Pancreas (tissue), 10 donors: Measurements from ENCODE around the gene PLEKHM3. TPM values are rescaled to one million over a fixed set of nuclear protein-coding genes. Genes with fewer than 3 reads are reported as not detected.
A peak's percentile ranks its signal among the peaks of the same experiment; 100 is the strongest.

Experiments used
- ATAC-seq, 4 donors: fragments of 200-7000 bp; cut with Tn5 transposase; one replicate each; pipeline versions ENCODE4 v1.8.0 to v1.9.1; 2020; ENCODE audit warnings: mild to moderate bottlenecking in 4 of 4, moderate library complexity in 4 of 4
- DNase-seq, 6 donors: peaks; one replicate each; pipeline ENCODE4 v3.0.0-alpha.2; 2020
- FAIRE-seq: peaks from 2 replicates; lab custom pipeline; 2012; peaks lifted over from hg19 to GRCh38; lab: Jason Lieb, UNC
- H3K27ac ChIP-seq, 4 donors: fragments of 200-600 bp; sonication (generic); 1 replicate in 3 of 4; 2 replicates in 1 of 4; pipeline versions ENCODE4 v1.5.0 to v1.8.0; 2020
- H3K27me3 ChIP-seq, 4 donors: fragments of 200-600 bp; one replicate each; pipeline ENCODE4 v1.8.0; 2021
- H3K36me3 ChIP-seq, 3 donors: fragments of 200-600 bp; sonication (generic) in 1 of 3; one replicate each; pipeline versions ENCODE4 v1.5.0 to v1.8.0; 2020 to 2021
- H3K4me1 ChIP-seq, 3 donors: fragments of 200-600 bp; one replicate each; pipeline ENCODE4 v1.8.0; 2021
- H3K4me3 ChIP-seq, 4 donors: fragments of 200-600 bp; sonication (generic) in 2 of 4; one replicate each; pipeline versions ENCODE4 v1.5.0 to v1.8.0; 2020 to 2021
- H3K9me3 ChIP-seq, 4 donors: fragments of 200-600 bp; one replicate each; pipeline ENCODE4 v1.8.0; 2021
- CTCF ChIP-seq, 4 donors: fragments of 200-600 bp; sonication (generic) in 3 of 4; IDR thresholded peaks; one replicate each; pipeline versions ENCODE4 v1.5.0 to v1.8.0; 2021; ENCODE audit warnings: antibody characterized with exemption in 4 of 4
- WGBS, 2 donors: extraction: QIAGEN DNeasy Blood & Tissue Kit; methylation state at CpG; one replicate each; pipeline ENCODE4 v1.1.7; 2013; 5-methylcytosine and 5-hydroxymethylcytosine counted together
- intact Hi-C, 3 donors: fragments of 100-400 bp; cut with DNase I; formaldehyde crosslinking; loops; one replicate each; pipeline versions ENCODE4 v1.11.1 to v1.14.2; 2022
- polyA plus RNA-seq, 2 donors: library from polyadenylated mRNA; stranded (reverse); fragments of 200-250 nt; gene quantifications; one replicate each; pipeline ENCODE4 v1.2.3, GENCODE V29; 2013
- total RNA-seq, 6 donors: library from RNA; stranded (reverse); fragmentation: NEBNext Ultra II Directional in 4 of 6; extraction: Animal tissue kit (Norgen Biotek cat#: 25700) in 4 of 6; gene quantifications; one replicate each; pipeline versions ENCODE4 v1.2.1 to v1.2.4, GENCODE V29; 2021 to 2023
- donor health status: healthy with polysubstance abuse.
- donor health status: DM: no; HTN: no; CAD: no; lungs with moderate emphysema.
- donor health status: DM: no; HTN: no; CAD: no.
- donor health status: control.
- donor health status: control.
- donor health status: Bipolar disorder and iron deficiency.
- donor health status: DM: yes; HTN: yes; CAD: no.
- donor health status: DM: no; HTN: no; CAD: no.
- donor health status: DM: no; HTN: no; CAD: no.
- donor health status: DM: yes; HTN: yes; CAD: no.

Gene PLEKHM3
- total and polyA plus RNA-seq, 8 donors: 3.0 to 10.2 (median 5.4) TPM

- no peak for DNase-seq
- Histone ChIP-seq H3K36me3 (no peaks in the 10 kb centered on the region), H3K4me1 (peaks cover 0 to 2% (median 0%) of the 10 kb centered on the region in 3 donors), H3K27me3 (no peaks in the 10 kb centered on the region), H3K9me3 (no peaks in the 10 kb centered on the region), H3K27ac (no peak overlapping the region), H3K4me3 (no peak overlapping the region)
- FAIRE-seq: no peak
- intact Hi-C loops: no loop called here
- no peak for ATAC-seq
- no peak for TF ChIP-seq CTCF (IDR thresholded peaks at IDR 0.05)
- 96 to 98% methylated on average over 3 of the region's 3 CpGs for WGBS, 2 donors
These were observed 72.0 kb downstream of the PLEKHM3 start for GRCh38 chr2:207953354-207953753.

GRCh38 chr2:207952564-207953345 is 72.6 kb downstream of the PLEKHM3 start:
- no peak for DNase-seq
- H3K9me3 ChIP-seq: no peaks in the 10 kb centered on the region
- no peak for TF ChIP-seq CTCF (IDR thresholded peaks at IDR 0.05)
- 78 to 84% methylated on average over 6 of the region's 6 CpGs for WGBS, 2 donors
- no peak overlapping the region for H3K27ac ChIP-seq
- no peak overlapping the region for H3K4me3 ChIP-seq
- no peaks in the 10 kb centered on the region for H3K36me3 ChIP-seq
- intact Hi-C loops: no loop called here
- peaks cover 0 to 2% (median 0%) of the 10 kb centered on the region in 3 donors for H3K4me1 ChIP-seq
- FAIRE-seq: no peak
- H3K27me3 ChIP-seq: no peaks in the 10 kb centered on the region
- no peak for ATAC-seq

GRCh38 chr2:207951734-207952470 is 73.4 kb downstream of the PLEKHM3 start:
- Histone ChIP-seq H3K9me3 (no peaks in the 10 kb centered on the region), H3K27me3 (no peaks in the 10 kb centered on the region), H3K36me3 (no peaks in the 10 kb centered on the region), H3K4me1 (peaks cover 0 to 2% (median 0%) of the 10 kb centered on the region in 3 donors), H3K27ac (no peak overlapping the region), H3K4me3 (no peak overlapping the region)
- ATAC-seq (peak in 1 of 4 donors; percentile 13), FAIRE-seq (no peak), DNase-seq (no peak)
- WGBS, 2 donors: 90 to 92% methylated on average over 5 of the region's 5 CpGs
- no peak for TF ChIP-seq CTCF (IDR thresholded peaks at IDR 0.05)
- intact Hi-C loops: no loop called here

GRCh38 chr2:207950761-207951114 is 74.6 kb downstream of the PLEKHM3 start:
- H3K27me3 ChIP-seq: no peaks in the 10 kb centered on the region
- peaks cover 0 to 2% (median 0%) of the 10 kb centered on the region in 3 donors for H3K4me1 ChIP-seq
- no peak for TF ChIP-seq CTCF (IDR thresholded peaks at IDR 0.05)
- no peaks in the 10 kb centered on the region for H3K36me3 ChIP-seq
- ATAC-seq: no peak
- no peak for DNase-seq
- H3K4me3 ChIP-seq: no peak overlapping the region
- no peak overlapping the region for H3K27ac ChIP-seq
- FAIRE-seq: no peak
- H3K9me3 ChIP-seq: no peaks in the 10 kb centered on the region
- WGBS, 2 donors: 52 to 59% methylated on average over 2 of the region's 2 CpGs
- intact Hi-C loops: no loop called here
